NCI-H2227 treated with DMSO at 0.1 percent for 48 hours (cell line): ENCODE measurements around the gene PIEZO1.

Experiments
- DNase-seq: peaks from one replicate; lab custom pipeline; 2025; lab: John Stamatoyannopoulos, UW

PIEZO1 gene

GRCh38 chr16:88718178-88718577 is 66.8 kb downstream of the PIEZO1 start:
- no peak for DNase-seq

GRCh38 chr16:88716601-88717001 is 68.4 kb downstream of the PIEZO1 start:
- no peak for DNase-seq

- no peak for DNase-seq
Observed at GRCh38 chr16:88716201-88716600, 68.8 kb downstream of the PIEZO1 start.

DNA sequence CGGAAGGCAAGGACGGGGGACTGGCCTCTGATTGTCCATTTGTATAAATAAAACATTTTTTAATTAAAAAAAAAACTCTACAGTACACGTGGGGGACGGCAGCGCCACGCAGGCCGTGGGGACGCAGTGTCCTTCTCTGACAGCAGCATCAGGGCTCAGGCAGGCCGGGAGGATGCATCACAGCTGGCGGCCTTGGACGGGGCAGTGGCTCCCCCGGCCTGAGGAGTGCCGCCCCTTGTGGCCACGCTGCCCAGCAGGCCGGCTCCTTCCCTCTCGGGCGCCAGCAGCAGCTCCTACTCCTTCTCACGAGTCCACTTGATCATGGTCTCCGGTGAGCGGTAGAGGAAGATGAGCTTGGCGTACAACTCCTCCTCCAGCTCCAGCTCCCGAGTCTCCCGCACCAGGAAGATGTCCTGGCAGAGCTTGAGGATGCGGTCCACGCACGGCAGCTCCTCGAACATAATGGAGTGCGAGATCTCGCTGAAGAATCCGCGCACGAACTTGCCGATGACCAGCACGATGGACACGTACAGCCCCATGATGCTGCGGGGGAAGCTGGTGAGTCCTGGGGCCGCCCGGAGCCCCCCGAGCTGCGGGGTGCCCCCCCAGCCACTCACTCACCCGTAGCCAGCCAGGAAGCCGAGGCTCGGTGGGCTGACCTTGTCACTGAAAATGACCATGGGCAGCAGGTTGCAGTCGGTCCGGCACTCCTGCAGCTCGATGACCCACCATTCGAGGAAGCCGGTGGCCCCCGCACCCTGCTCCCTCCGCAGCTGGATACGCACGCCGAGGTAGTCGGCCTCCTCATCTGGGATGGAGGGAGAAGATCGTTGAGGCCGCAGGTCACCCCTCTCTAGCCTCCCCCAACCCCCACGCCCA is 69.5 kb downstream of the PIEZO1 start:
- no peak for DNase-seq

DNA sequence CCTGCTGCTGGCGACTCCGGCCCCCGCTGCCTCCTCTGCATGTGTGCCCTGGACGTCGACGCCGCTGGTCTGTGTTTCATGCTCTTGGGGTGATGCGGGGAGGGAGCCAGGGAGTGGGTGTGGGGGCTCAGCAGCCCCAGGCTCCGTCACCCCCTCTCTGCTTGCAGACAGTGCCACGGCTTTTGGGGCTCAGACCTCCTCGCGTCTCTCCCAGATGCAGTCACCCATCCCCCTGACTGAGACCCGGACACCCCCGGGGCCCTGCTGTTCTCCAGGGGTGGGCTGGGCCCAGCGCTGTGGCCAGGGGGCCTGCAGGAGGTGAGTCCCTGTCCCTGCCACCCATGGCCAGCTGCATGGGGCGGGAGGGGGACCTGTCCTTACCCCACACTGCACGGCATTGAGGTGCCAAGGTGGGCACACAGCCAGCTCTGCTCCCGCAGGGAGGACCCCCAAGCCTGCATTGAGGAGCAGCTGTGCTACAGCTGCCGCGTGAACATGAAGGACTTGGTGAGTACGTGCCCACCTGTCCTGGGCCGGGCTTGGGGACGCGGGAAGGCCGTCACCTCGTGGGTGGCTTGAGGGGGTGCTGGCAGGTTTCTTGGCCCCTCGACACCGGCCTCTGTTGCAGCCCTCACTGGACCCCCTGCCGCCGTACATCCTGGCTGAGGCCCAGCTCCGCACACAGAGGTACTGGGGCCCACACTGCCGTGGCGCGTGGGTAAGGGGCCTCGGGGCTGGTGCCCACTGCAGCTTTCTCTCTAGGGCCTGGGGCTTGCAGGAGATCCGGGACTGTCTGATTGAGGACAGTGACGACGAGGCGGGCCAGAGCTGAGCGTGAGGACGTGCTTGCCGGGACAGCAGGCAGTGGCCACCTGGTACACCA is 70.4 kb downstream of the PIEZO1 start:
- DNase-seq, result no peak

DNA sequence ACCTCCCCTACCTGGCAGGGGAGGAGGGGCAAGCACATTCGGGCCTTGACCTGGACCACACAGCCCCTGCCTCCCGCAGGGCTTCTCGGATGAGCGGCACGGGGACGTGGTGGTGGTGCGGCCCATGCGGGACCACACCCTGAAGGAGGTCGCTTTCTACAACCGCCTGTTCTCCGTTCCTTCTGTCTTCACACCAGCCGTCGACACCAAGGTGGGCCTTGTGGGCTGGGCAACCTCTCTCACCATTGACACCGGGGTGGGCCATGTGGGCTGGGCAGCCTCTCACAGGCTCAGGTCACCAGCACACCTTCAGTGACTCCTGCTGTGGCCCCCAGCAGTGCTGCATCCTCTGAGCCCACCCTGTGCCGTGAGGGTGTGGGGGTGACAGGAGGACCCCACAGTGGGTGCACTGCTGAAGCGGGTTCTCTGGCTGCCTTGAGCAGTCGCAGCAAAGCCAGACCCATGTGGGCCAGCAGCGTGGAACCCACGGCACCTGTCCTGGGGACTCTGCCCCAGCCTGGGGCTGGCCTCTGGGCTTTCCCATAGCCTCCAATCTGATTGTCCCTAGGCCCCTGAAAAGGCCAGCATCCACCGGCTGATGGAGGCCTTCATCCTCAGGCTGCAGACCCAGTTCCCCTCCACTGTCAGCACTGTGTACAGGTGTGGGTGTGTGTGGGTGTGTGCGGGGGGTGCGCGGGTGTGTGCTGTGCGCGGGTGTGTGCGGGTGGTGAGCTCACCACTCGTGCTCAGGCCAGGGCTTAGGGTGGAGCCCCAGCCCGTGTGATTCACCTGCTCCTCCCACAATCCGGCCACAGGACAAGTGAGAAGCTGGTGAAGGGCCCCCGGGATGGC is 71.2 kb downstream of the PIEZO1 start:
- no peak for DNase-seq

DNA sequence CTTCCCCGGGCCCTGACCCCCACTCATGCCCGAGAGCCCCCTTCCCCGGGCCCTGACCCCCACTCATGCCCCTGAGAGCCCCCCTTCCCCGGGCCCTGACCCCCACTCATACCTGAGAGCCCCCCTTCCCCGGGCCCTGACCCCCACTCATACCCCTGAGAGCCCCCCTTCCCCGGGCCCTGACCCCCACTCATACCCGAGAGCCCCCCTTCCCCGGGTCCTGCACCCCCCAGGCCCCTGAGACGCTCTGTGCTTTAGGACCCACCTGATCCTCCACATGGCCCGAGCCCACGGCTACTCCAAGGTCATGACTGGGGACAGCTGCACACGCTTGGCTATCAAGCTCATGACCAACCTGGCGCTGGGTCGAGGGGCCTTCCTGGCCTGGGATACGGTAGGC is 72.0 kb downstream of the PIEZO1 start:
- no peak for DNase-seq

- DNase-seq, result no peak
Observed at GRCh38 chr16:88712362-88712979, 72.5 kb downstream of the PIEZO1 start.

DNA sequence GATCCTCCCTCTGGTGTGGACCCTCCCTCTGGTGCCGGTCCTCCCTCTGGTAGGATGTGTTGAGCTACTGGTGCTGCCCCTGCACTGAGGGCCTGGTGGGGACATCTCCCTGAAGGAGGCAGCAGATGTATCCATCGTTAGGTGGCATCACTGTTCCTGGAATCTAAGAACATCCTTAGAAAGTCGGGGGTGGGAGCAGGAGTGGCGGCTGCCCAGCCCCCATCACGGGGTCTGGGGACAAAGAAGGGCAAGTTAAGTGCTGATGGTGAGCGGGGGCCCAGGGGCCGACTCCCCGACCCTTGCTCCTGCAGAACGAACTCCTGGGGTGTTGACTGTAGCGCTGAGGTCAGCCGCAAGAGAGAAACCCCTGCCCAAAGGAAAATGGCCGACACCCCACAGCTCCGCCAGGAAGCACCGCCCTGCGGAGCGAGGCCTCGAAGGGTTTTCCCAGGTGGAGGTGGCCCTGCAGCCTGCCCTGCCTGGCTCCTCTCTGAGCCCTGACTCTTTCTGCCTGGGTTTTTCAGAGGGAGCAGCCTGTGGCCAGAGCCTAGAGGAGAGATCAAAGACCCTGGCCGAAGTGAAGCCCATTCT is 73.2 kb downstream of the PIEZO1 start:
- DNase-seq, result no peak

DNA sequence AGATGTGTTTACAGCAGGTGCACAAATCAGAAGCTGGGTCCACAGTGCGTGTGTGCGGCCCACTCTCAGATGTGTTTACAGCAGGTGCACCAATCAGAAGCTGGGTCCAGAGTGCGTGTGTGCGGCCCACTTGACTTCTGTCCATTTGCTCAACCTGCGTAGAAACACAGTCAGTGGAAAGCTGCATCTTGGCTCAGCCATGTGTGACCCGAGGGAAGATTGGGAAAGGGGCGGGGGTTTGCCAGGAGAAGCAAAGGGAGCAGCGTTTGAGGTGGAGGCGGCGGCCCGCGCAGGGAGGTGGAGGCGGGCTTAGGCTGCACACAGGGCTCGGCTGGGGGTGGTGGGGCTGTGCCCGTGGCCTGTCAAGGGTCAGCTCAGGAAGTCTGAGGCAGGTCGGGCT is 74.5 kb downstream of the PIEZO1 start:
- no peak for DNase-seq

DNA sequence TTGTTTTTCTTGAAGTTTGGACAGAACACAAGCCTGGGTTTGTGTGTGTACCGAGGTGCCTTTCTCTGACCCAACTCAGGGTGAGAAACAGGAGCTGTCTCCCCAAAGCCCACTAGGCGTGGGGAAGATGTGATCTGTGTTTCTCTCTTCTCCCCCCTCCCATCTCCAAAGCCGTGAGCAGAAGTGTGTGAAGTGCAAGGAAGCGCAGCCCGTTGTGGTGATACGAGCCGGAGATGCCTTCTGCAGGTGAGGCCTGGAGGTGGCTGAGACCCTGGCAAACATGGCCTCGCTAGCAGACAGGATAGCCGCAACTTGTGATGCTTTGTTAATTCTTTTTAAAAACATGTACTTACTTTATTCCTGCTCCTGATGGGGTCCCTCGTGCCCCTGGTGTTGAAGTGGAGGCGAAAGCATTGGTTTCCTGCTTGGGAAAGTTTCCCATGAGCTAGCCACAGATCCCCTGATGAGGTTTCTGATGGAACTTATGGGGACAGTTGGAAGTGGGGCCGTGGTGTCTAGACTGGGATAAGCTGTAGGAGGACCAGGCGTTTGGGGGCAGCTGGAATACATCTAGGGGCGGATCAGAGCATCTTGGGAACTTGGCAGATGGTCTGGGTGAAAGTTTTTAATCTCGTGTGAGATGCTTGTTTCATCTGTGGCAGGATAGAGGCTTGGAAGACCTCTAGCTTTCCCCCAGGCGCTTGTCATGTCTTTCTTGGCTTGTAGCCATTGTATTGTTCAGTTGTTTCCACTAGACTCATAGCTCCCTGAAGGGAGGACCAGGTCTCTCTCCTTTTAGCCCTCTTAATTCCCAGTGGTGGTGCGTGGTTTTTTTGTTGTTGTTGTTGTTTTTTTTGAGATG is 77.8 kb downstream of the PIEZO1 start:
- no peak for DNase-seq

GRCh38 chr16:88706229-88706964 is 78.6 kb downstream of the PIEZO1 start, which contains the start of the genes CTU2 and RNF166:
TSS of gene CTU2 (plus strand) at chr16:88706503. CDS start at chr16:88706531, 28 bp downstream.
TSS of gene RNF166 (minus strand) at chr16:88706408. CDS start at chr16:88706325, 83 bp downstream.
- DNase-seq, result peak; percentile 24

GRCh38 chr16:88705801-88706228 is 79.2 kb downstream of the PIEZO1 start:
- no peak for DNase-seq

- DNase-seq, result no peak
Observed at GRCh38 chr16:88705076-88705684, 79.8 kb downstream of the PIEZO1 start.

DNA sequence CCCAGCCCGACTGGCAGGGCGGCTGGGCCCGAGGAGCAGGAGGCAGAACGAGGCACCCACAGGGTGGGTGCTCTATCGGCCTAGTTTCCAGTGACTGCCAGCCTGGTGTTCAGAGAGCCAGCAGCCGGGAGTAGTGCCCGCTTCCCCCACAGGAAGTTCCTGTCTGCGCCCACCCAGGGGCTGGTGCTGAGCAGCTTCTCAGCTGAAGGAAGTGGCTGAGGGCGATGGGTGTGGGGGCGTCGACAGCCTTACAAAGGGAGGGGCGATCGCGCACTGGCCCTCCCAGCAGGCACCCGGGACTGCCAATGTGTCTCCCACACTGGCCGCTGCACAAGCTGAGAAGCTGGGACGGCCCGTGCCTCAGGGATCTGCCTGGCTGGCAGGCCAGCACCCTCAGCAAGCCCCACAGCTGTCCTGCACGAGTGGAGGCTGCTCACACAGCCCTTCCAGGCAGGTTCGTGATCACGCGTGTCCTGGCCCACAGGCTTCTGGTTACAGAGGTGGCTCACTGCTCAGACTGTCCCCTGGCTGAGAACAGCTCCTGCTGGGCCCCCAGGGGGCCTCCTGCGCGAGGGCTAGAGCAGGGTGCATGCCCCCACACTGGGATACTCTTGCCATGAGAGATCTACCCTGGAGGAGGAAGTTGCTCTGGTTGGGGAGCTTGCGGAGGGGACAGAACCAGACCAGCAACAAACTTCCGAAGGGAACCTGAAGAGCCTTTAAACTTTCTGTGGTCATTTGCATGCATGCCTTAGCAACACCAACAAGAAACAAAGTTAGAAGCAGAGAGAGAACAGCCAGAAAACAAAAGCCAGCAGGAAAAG is 81.3 kb downstream of the PIEZO1 start:
- DNase-seq, result no peak

GRCh38 chr16:88702371-88703210 is 82.4 kb downstream of the PIEZO1 start:
- no peak for DNase-seq
